Osteoblast (primary cell): Measurements from ENCODE around the gene KCNF1. TPM values are rescaled to one million over a fixed set of nuclear protein-coding genes. Genes with fewer than 3 reads are reported as not detected.

ENCODE experiments used
- DNase-seq: peaks from one replicate; pipeline ENCODE4 v3.0.0; 2011; ENCODE audit warnings: low spot score, mixed read lengths; ENCODE audit not compliant: insufficient read length; ENCODE audit errors: missing footprints
- H2AFZ ChIP-seq: 2 replicates; pipeline ENCODE4 v1.6.0; 2011; ENCODE audit warnings: mild to moderate bottlenecking, low read length
- H3K27ac ChIP-seq: 2 replicates; pipeline ENCODE4 v1.5.1; 2011; ENCODE audit warnings: mild to moderate bottlenecking, low read depth, low read length, moderate library complexity
- H3K27me3 ChIP-seq: 2 replicates; pipeline ENCODE4 v1.6.0; 2012; ENCODE audit warnings: mild to moderate bottlenecking, control low read depth, inconsistent platforms, low read length, moderate library complexity; ENCODE audit not compliant: insufficient read depth
- H3K36me3 ChIP-seq: 2 replicates; pipeline ENCODE4 v1.5.1; 2011; ENCODE audit warnings: mild to moderate bottlenecking, low read length, control low read depth, moderate library complexity; ENCODE audit not compliant: insufficient read depth
- H3K4me1 ChIP-seq: 2 replicates; pipeline ENCODE4 v1.5.1; 2011; ENCODE audit warnings: mild to moderate bottlenecking, low read length, control low read depth, moderate library complexity; ENCODE audit not compliant: insufficient read depth
- H3K4me2 ChIP-seq: 2 replicates; pipeline ENCODE4 v1.6.0; 2011; ENCODE audit warnings: mild to moderate bottlenecking, low read length; ENCODE audit not compliant: insufficient read depth
- H3K4me3 ChIP-seq: fragments of 200-600 bp; sonication (generic); 3 replicates; pipeline ENCODE4 v1.5.1; 2012; ENCODE audit warnings: mild to moderate bottlenecking, low read length, inconsistent platforms; ENCODE audit not compliant: insufficient read depth
- H3K79me2 ChIP-seq: 2 replicates; pipeline ENCODE4 v1.6.0; 2012; ENCODE audit warnings: mild to moderate bottlenecking, low read length, control low read depth, inconsistent platforms; ENCODE audit not compliant: insufficient read depth
- H3K9me3 ChIP-seq: 2 replicates; pipeline ENCODE4 v1.5.1; 2011; ENCODE audit warnings: low read depth, low read length, control low read depth
- H4K20me1 ChIP-seq: 2 replicates; pipeline ENCODE4 v1.6.0; 2012; ENCODE audit warnings: mild to moderate bottlenecking, low read length, control low read depth; ENCODE audit not compliant: insufficient read depth
- total RNA-seq: library from RNA; depleted of rRNA; stranded (reverse); fragments of >200 nt; gene quantifications from 2 replicates; pipeline ENCODE4 v1.2.3, GENCODE V29; 2012
- TF ChIP-seq, protein P1 (sequence below): IDR thresholded peaks from 2 replicates; pipeline ENCODE4 v1.5.1; 2011; ENCODE audit warnings: mild to moderate bottlenecking, low read depth, low read length, moderate library complexity; ENCODE audit errors: extremely low read depth

The KCNF1 gene
- total RNA-seq, 1 donor = under 0.01 TPM

DNA sequence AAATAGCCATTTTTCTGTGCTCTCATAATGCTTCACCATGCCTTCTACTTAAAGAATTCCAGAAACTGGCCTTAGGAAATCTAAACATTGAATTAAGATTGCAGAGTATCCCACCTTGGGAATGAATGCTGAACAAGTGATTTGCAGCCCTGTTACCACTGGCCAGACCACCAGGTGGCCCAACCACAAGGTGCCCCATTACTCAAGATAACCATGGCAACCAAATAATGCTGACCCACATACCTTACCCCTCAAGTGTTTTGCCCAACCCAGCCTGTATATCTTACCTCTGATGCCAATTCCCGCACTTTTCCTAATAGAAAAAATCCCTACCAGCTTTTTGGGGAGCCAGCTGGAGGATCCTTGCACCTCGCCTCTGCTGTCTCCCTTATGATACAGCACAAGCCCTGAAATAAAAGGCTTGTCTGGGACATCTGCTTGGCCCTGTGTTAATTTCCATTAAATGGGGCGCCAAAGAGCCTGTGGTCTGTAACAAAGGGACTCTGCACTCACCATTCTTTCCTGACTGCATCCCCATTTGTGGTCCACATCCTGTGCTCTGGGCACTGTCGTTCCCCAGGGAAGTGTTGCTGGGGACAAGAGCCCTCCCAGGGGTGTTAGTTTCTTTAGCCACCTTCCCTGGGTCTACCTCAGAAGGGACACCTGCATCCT, 17.3 kb upstream of the KCNF1 start:
- peaks cover 51% of the 10 kb centered on the region for H3K27me3 ChIP-seq
- TF ChIP-seq, protein P1, sequence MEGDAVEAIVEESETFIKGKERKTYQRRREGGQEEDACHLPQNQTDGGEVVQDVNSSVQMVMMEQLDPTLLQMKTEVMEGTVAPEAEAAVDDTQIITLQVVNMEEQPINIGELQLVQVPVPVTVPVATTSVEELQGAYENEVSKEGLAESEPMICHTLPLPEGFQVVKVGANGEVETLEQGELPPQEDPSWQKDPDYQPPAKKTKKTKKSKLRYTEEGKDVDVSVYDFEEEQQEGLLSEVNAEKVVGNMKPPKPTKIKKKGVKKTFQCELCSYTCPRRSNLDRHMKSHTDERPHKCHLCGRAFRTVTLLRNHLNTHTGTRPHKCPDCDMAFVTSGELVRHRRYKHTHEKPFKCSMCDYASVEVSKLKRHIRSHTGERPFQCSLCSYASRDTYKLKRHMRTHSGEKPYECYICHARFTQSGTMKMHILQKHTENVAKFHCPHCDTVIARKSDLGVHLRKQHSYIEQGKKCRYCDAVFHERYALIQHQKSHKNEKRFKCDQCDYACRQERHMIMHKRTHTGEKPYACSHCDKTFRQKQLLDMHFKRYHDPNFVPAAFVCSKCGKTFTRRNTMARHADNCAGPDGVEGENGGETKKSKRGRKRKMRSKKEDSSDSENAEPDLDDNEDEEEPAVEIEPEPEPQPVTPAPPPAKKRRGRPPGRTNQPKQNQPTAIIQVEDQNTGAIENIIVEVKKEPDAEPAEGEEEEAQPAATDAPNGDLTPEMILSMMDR = no peak
- H4K20me1 ChIP-seq = no peaks in the 10 kb centered on the region
- H3K27ac ChIP-seq = no peak overlapping the region
- no peaks in the 10 kb centered on the region for H3K79me2 ChIP-seq
- no peak for DNase-seq
- H3K9me3 ChIP-seq = no peaks in the 10 kb centered on the region
- H3K36me3 ChIP-seq = no peaks in the 10 kb centered on the region
- H3K4me2 ChIP-seq = no peak overlapping the region
- no peaks in the 10 kb centered on the region for H3K4me1 ChIP-seq
- no peak overlapping the region for H3K4me3 ChIP-seq
- H2AFZ ChIP-seq = no peak overlapping the region

DNA sequence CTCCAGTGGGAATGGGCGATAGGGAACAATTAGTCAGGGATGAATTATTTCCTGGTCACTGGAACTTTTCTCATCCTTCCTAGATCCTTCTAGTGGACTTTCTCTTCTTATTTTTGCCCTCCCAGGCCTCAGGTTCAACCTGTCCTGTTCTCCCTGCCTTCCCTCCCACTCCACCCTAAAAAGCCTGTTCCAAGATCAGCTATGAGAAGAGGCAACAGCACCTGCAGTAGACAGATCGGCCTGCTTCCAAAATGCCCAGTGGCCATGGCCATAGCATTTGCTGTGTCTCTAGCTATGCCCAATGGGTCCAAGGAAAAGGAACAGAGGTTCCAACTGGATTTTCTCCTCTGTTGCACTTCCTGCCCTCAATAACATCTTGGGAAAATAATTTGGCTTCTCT, 16.5 kb upstream of the KCNF1 start:
- no peaks in the 10 kb centered on the region for H3K9me3 ChIP-seq
- no peaks in the 10 kb centered on the region for H4K20me1 ChIP-seq
- DNase-seq = peak; percentile 68
- H3K36me3 ChIP-seq = no peaks in the 10 kb centered on the region
- H3K4me2 ChIP-seq = no peak overlapping the region
- no peak overlapping the region for H3K4me3 ChIP-seq
- no peak overlapping the region for H3K27ac ChIP-seq
- H2AFZ ChIP-seq = no peak overlapping the region
- TF ChIP-seq, protein P1 = no peak
- no peaks in the 10 kb centered on the region for H3K4me1 ChIP-seq
- no peaks in the 10 kb centered on the region for H3K79me2 ChIP-seq
- peaks cover 48% of the 10 kb centered on the region for H3K27me3 ChIP-seq

DNA sequence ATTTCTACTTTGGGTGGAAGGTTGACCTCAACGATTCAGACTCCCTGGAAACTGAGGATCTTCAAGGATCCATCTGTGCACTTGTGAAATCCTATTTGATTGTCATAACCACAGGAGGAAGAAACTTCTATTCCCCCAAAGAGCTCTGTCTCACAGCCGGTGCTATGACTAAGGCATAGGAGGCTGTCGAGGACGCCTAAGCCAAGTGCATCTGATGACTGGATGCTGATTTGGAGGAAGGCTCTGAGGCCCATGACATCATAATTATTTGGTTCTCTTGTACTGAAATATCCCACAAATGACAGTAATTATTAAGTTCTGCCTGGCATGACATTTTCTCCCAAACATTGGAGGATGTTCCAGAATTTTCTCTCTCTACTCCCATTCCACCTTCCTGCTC, 13.8 kb upstream of the KCNF1 start:
- Histone ChIP-seq H3K27me3 (peaks cover 28% of the 10 kb centered on the region), H2AFZ (no peak overlapping the region), H3K4me3 (no peak overlapping the region), H3K79me2 (no peaks in the 10 kb centered on the region), H3K4me2 (no peak overlapping the region), H4K20me1 (no peaks in the 10 kb centered on the region), H3K27ac (no peak overlapping the region), H3K4me1 (no peaks in the 10 kb centered on the region), H3K36me3 (no peaks in the 10 kb centered on the region), H3K9me3 (no peaks in the 10 kb centered on the region)
- TF ChIP-seq, protein P1 = no peak
- peak; percentile 72 for DNase-seq

DNA sequence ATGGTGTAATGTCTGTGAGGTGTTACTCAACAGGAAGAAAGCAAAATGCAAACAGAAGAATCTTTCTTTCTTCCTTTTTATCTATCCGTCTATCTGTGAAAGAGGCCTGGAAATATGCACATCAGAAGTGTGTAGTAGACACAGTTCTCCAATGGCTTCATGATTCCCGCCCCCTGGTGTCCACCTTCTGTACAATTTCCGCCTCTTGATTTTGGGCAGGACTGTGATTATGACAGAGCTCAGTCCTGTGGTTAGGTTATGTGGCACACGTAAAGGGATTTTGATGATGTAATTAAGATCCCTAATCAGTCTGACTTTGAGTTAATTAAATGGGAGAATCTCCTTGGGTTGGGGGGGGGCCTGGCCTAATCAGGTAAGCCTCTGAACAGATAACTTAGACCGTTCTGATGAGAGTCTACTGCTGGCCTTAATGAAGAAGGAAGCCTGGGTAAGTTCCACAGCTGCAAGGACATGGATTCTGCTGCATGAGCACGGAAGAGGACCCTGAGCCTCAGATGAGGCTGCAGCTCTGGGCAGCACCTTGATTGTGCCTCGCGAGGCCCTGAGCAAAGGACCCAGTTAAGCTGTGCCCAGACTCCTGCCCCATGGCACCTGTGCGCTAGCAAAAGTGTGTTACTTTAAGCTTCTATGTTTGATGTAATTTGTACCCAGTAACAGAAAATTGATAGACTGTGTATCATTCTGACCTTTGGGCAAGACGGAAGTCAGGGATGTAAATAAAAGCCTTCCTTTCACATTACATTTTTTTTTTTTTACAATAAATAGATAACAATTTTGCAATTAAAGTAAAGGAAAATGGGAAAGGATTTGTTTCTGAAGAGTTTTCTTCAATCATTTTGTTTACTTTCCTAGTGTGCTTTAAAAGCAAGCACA, 11.3 kb upstream of the KCNF1 start:
- Histone ChIP-seq H3K79me2 (no peaks in the 10 kb centered on the region), H2AFZ (no peak overlapping the region), H3K27ac (no peak overlapping the region), H3K9me3 (peaks cover 3% of the 10 kb centered on the region), H4K20me1 (no peaks in the 10 kb centered on the region), H3K4me1 (no peaks in the 10 kb centered on the region), H3K4me3 (no peak overlapping the region), H3K36me3 (no peaks in the 10 kb centered on the region), H3K27me3 (peaks cover 10% of the 10 kb centered on the region), H3K4me2 (no peak overlapping the region)
- peak; percentile 83 for DNase-seq
- TF ChIP-seq, protein P1 = peak; percentile 40
